ENCODE data around the gene LIMK1.

The LIMK1 gene

DNA sequence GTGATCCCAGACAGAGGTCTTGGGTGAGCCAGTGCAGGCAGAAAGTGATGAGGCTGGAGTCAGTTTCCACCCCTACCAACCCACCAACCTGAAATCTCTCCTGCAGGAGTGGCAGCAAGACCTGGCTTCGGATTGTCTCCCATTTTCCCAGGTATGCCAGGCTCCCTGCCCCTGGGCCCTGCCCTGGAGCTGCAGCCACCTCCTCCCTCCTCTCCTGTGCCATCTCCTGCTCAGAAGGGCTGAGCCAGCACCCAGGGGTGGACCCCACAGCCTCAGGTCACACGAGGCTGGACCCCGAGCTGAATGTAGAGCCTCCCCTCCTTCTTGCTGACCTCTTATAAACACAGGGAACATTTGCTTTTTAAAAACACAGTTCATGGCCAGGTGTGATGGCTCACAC lies 17.0 kb upstream of the LIMK1 start:
- H3K9ac ChIP-seq (ENCODE audit: low read depth, low read length, poor library complexity): peak overlapping the region; percentile 12
- peaks cover 0 to 3% of the 10 kb centered on the region in 2 donors for H3K4me1 ChIP-seq (ENCODE audit: control insufficient read depth in 2 of 2, insufficient read depth in 1 of 2, low read depth in 1 of 2, low read length in 2 of 2)
- peak overlapping the region; percentile 71 for H3K18ac ChIP-seq (ENCODE audit: low read length)
- no peaks in the 10 kb centered on the region for H3K79me1 ChIP-seq (ENCODE audit: low read depth, low read length)
- peak overlapping the region; percentile 37 for H2AK5ac ChIP-seq (ENCODE audit: low read depth, low read length)
- H3K4ac ChIP-seq (ENCODE audit: low read length): no peak overlapping the region
- H3K4me2 ChIP-seq (ENCODE audit: insufficient read depth, low read length, poor library complexity, severe bottlenecking): no peak overlapping the region
- no peak overlapping the region for H3K27ac ChIP-seq (replicated peaks; ENCODE audit: low read length)
- peak overlapping the region; percentile 82 for H2BK5ac ChIP-seq (ENCODE audit: low read length)
- peak overlapping the region in 1 of 2 donors; percentile 63 for H3K4me3 ChIP-seq (ENCODE audit: low read length in 2 of 2)
- H3K27me3 ChIP-seq (ENCODE audit: control insufficient read depth in 3 of 3, insufficient read depth in 3 of 3, low read depth in 1 of 3, low read length in 3 of 3): no peaks in the 10 kb centered on the region
- no peaks in the 10 kb centered on the region for H3K36me3 ChIP-seq (replicated peaks in 1 of 2; ENCODE audit: control insufficient read depth in 2 of 2, insufficient read depth in 2 of 2, low read length in 2 of 2)
- H3K9me3 ChIP-seq (replicated peaks in 1 of 2; ENCODE audit: control insufficient read depth in 2 of 2, insufficient read depth in 1 of 2, low read depth in 1 of 2, low read length in 2 of 2): peaks cover 0 to 2% of the 10 kb centered on the region in 2 donors
- H2AFZ ChIP-seq (ENCODE audit: low read length): no peak overlapping the region
- WGBS, 2 donors (ENCODE audit: extremely low coverage in 2 of 2, insufficient read length in 2 of 2, insufficient replicate concordance in 1 of 2): no CpG with 5 or more reads among the region's 3 CpGs
- H4K8ac ChIP-seq (ENCODE audit: low read depth, low read length): no peak overlapping the region
- DNase-seq (ENCODE audit: low spot score): no peak
- no peak overlapping the region for H3K23ac ChIP-seq (ENCODE audit: low read depth, low read length, poor library complexity)
- no peak overlapping the region for H2BK12ac ChIP-seq (ENCODE audit: low read length)
- H2BK120ac ChIP-seq (ENCODE audit: low read depth, low read length): no peak overlapping the region
- H4K91ac ChIP-seq (ENCODE audit: low read depth, low read length, poor library complexity): no peak overlapping the region
- no peak overlapping the region for H3K14ac ChIP-seq (ENCODE audit: low read length)
- no peak overlapping the region for H2BK15ac ChIP-seq (ENCODE audit: low read length)

DNA sequence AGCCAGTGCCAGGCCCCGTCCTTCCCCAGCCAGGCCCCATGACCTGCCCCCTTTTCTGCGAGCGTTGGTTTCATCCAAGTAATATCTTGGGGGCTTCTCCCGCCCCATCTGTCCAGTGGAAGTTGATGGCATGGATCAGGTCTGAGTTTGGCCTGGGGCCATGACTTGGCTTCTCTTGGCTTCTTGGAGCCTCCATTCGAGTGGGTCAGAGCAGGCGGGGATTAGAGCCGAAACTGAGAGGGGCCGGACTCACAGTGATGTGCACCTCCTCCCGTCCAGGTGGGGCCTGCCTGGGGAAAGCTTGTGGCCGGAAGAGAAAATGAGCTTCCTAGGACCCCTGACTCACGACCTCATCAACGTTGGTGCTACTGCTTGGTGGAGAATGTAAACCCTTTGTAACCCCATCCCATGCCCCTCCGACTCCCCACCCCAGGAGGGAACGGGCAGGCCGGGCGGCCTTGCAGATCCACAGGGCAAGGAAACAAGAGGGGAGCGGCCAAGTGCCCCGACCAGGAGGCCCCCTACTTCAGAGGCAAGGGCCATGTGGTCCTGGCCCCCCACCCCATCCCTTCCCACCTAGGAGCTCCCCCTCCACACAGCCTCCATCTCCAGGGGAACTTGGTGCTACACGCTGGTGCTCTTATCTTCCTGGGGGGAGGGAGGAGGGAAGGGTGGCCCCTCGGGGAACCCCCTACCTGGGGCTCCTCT lies 15.1 kb upstream of the LIMK1 start:
- DNase-seq (ENCODE audit: low spot score): no peak
- Histone ChIP-seq H2BK5ac (ENCODE audit: low read length) (no peak overlapping the region), H3K4me1 (ENCODE audit: control insufficient read depth in 2 of 2, insufficient read depth in 1 of 2, low read depth in 1 of 2, low read length in 2 of 2) (no peaks in the 10 kb centered on the region), H3K4ac (ENCODE audit: low read length) (peak overlapping the region; percentile 84), H3K9ac (ENCODE audit: low read depth, low read length, poor library complexity) (no peak overlapping the region), H2BK120ac (ENCODE audit: low read depth, low read length) (no peak overlapping the region), H3K27me3 (ENCODE audit: control insufficient read depth in 3 of 3, insufficient read depth in 3 of 3, low read depth in 1 of 3, low read length in 3 of 3) (no peaks in the 10 kb centered on the region), H2BK15ac (ENCODE audit: low read length) (peak overlapping the region; percentile 54), H2AFZ (ENCODE audit: low read length) (peak overlapping the region; percentile 93), H3K4me2 (ENCODE audit: insufficient read depth, low read length, poor library complexity, severe bottlenecking) (no peak overlapping the region), H4K8ac (ENCODE audit: low read depth, low read length) (no peak overlapping the region), H3K23ac (ENCODE audit: low read depth, low read length, poor library complexity) (no peak overlapping the region), H3K14ac (ENCODE audit: low read length) (peak overlapping the region; percentile 57), H3K4me3 (ENCODE audit: low read length in 2 of 2) (no peak overlapping the region), H3K27ac (replicated peaks; ENCODE audit: low read length) (no peak overlapping the region), H2AK5ac (ENCODE audit: low read depth, low read length) (peak overlapping the region; percentile 88), H3K9me3 (replicated peaks in 1 of 2; ENCODE audit: control insufficient read depth in 2 of 2, insufficient read depth in 1 of 2, low read depth in 1 of 2, low read length in 2 of 2) (no peaks in the 10 kb centered on the region), H3K79me1 (ENCODE audit: low read depth, low read length) (no peaks in the 10 kb centered on the region), H4K91ac (ENCODE audit: low read depth, low read length, poor library complexity) (peak overlapping the region; percentile 77), H3K36me3 (replicated peaks in 1 of 2; ENCODE audit: control insufficient read depth in 2 of 2, insufficient read depth in 2 of 2, low read length in 2 of 2) (no peaks in the 10 kb centered on the region), H3K18ac (ENCODE audit: low read length) (peak overlapping the region; percentile 71), H2BK12ac (ENCODE audit: low read length) (peak overlapping the region; percentile 87)
- no CpG with 5 or more reads among the region's 20 CpGs for WGBS, 2 donors (ENCODE audit: extremely low coverage in 2 of 2, insufficient read length in 2 of 2, insufficient replicate concordance in 1 of 2)

DNA sequence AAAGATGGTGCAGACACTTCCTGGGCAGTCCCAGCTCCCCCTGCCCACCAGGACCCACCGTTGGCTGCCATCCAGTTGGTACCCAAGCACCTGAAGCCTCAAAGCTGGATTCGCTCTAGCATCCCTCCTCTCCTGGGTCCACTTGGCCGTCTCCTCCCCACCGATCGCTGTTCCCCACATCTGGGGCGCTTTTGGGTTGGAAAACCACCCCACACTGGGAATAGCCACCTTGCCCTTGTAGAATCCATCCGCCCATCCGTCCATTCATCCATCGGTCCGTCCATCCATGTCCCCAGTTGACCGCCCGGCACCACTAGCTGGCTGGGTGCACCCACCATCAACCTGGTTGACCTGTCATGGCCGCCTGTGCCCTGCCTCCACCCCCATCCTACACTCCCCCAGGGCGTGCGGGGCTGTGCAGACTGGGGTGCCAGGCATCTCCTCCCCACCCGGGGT lies 14.5 kb upstream of the LIMK1 start:
- Histone ChIP-seq H2AFZ (ENCODE audit: low read length) (no peak overlapping the region), H3K4ac (ENCODE audit: low read length) (peak overlapping the region; percentile 84), H2BK15ac (ENCODE audit: low read length) (peak overlapping the region; percentile 54), H4K91ac (ENCODE audit: low read depth, low read length, poor library complexity) (no peak overlapping the region), H3K9ac (ENCODE audit: low read depth, low read length, poor library complexity) (no peak overlapping the region), H3K36me3 (replicated peaks in 1 of 2; ENCODE audit: control insufficient read depth in 2 of 2, insufficient read depth in 2 of 2, low read length in 2 of 2) (no peaks in the 10 kb centered on the region), H3K9me3 (replicated peaks in 1 of 2; ENCODE audit: control insufficient read depth in 2 of 2, insufficient read depth in 1 of 2, low read depth in 1 of 2, low read length in 2 of 2) (no peaks in the 10 kb centered on the region), H3K14ac (ENCODE audit: low read length) (peak overlapping the region; percentile 56), H4K8ac (ENCODE audit: low read depth, low read length) (peak overlapping the region; percentile 17), H2BK12ac (ENCODE audit: low read length) (peak overlapping the region; percentile 22), H3K23ac (ENCODE audit: low read depth, low read length, poor library complexity) (peak overlapping the region; percentile 65), H3K4me2 (ENCODE audit: insufficient read depth, low read length, poor library complexity, severe bottlenecking) (no peak overlapping the region), H2BK120ac (ENCODE audit: low read depth, low read length) (no peak overlapping the region), H2AK5ac (ENCODE audit: low read depth, low read length) (peak overlapping the region; percentile 88), H3K4me1 (ENCODE audit: control insufficient read depth in 2 of 2, insufficient read depth in 1 of 2, low read depth in 1 of 2, low read length in 2 of 2) (no peaks in the 10 kb centered on the region), H2BK5ac (ENCODE audit: low read length) (no peak overlapping the region), H3K27ac (replicated peaks; ENCODE audit: low read length) (no peak overlapping the region), H3K4me3 (ENCODE audit: low read length in 2 of 2) (peak overlapping the region in 1 of 2 donors; percentile 36), H3K79me1 (ENCODE audit: low read depth, low read length) (no peaks in the 10 kb centered on the region), H3K18ac (ENCODE audit: low read length) (peak overlapping the region; percentile 71), H3K27me3 (ENCODE audit: control insufficient read depth in 3 of 3, insufficient read depth in 3 of 3, low read depth in 1 of 3, low read length in 3 of 3) (no peaks in the 10 kb centered on the region)
- no peak for DNase-seq (ENCODE audit: low spot score)
- no CpG with 5 or more reads among the region's 16 CpGs for WGBS, 2 donors (ENCODE audit: extremely low coverage in 2 of 2, insufficient read length in 2 of 2, insufficient replicate concordance in 1 of 2)

- H3K4me3 ChIP-seq (ENCODE audit: low read length in 2 of 2): no peak overlapping the region
- no CpG with 5 or more reads among the region's 11 CpGs for WGBS, 2 donors (ENCODE audit: extremely low coverage in 2 of 2, insufficient read length in 2 of 2, insufficient replicate concordance in 1 of 2)
- H3K36me3 ChIP-seq (replicated peaks in 1 of 2; ENCODE audit: control insufficient read depth in 2 of 2, insufficient read depth in 2 of 2, low read length in 2 of 2): no peaks in the 10 kb centered on the region
- no peak for DNase-seq (ENCODE audit: low spot score)
- no peak overlapping the region for H2AK5ac ChIP-seq (ENCODE audit: low read depth, low read length)
- no peaks in the 10 kb centered on the region for H3K4me1 ChIP-seq (ENCODE audit: control insufficient read depth in 2 of 2, insufficient read depth in 1 of 2, low read depth in 1 of 2, low read length in 2 of 2)
- H3K9ac ChIP-seq (ENCODE audit: low read depth, low read length, poor library complexity): no peak overlapping the region
- H4K8ac ChIP-seq (ENCODE audit: low read depth, low read length): no peak overlapping the region
- H2BK120ac ChIP-seq (ENCODE audit: low read depth, low read length): no peak overlapping the region
- H3K27ac ChIP-seq (replicated peaks; ENCODE audit: low read length): no peak overlapping the region
- H3K9me3 ChIP-seq (replicated peaks in 1 of 2; ENCODE audit: control insufficient read depth in 2 of 2, insufficient read depth in 1 of 2, low read depth in 1 of 2, low read length in 2 of 2): no peaks in the 10 kb centered on the region
- H3K4ac ChIP-seq (ENCODE audit: low read length): no peak overlapping the region
- H2AFZ ChIP-seq (ENCODE audit: low read length): no peak overlapping the region
- no peak overlapping the region for H2BK12ac ChIP-seq (ENCODE audit: low read length)
- H2BK15ac ChIP-seq (ENCODE audit: low read length): no peak overlapping the region
- H3K79me1 ChIP-seq (ENCODE audit: low read depth, low read length): no peaks in the 10 kb centered on the region
- no peak overlapping the region for H3K23ac ChIP-seq (ENCODE audit: low read depth, low read length, poor library complexity)
- no peaks in the 10 kb centered on the region for H3K27me3 ChIP-seq (ENCODE audit: control insufficient read depth in 3 of 3, insufficient read depth in 3 of 3, low read depth in 1 of 3, low read length in 3 of 3)
- H3K14ac ChIP-seq (ENCODE audit: low read length): no peak overlapping the region
- no peak overlapping the region for H3K18ac ChIP-seq (ENCODE audit: low read length)
- H3K4me2 ChIP-seq (ENCODE audit: insufficient read depth, low read length, poor library complexity, severe bottlenecking): no peak overlapping the region
- no peak overlapping the region for H2BK5ac ChIP-seq (ENCODE audit: low read length)
- H4K91ac ChIP-seq (ENCODE audit: low read depth, low read length, poor library complexity): no peak overlapping the region
Measured at GRCh38 chr7:74069790-74070618, 13.6 kb upstream of the LIMK1 start.
